ENCODE results near the gene ASCL3. TPM values are rescaled to one million over a fixed set of nuclear protein-coding genes. Genes with fewer than 3 reads are reported as not detected.
"Not testable (repeated sequence)": the region's sequence is repeated elsewhere in the genome, so short reads cannot be mapped to it uniquely, and the experiment has no call there.

The ASCL3 gene
- total RNA-seq, 1 donor from 2014 or later, result not detected

GRCh38 chr11:8947230-8947943 is 4.6 kb upstream of the ASCL3 start:
- no peak for DNase-seq

- no peak for DNase-seq
Observed at GRCh38 chr11:8941341-8942103, 1.3 kb downstream of the ASCL3 start.

- no peak for DNase-seq
Observed at GRCh38 chr11:8937659-8938058, 5.2 kb downstream of the ASCL3 start.

- no peak for DNase-seq
Observed at GRCh38 chr11:8937159-8937558, 5.7 kb downstream of the ASCL3 start.

GRCh38 chr11:8935789-8936188 is 7.0 kb downstream of the ASCL3 start:
- not testable (repeated sequence) for DNase-seq

- DNase-seq, result no peak
Observed at GRCh38 chr11:8934742-8935488, 7.9 kb downstream of the ASCL3 start.

- DNase-seq, result no peak
Observed at GRCh38 chr11:8933931-8934330, 8.9 kb downstream of the ASCL3 start.

GRCh38 chr11:8932564-8933180 is 10.1 kb downstream of the ASCL3 start, which contains the start of gene C11orf16:
TSS of gene C11orf16 (minus strand) at chr11:8932947. CDS start at chr11:8932308, 639 bp downstream.
- DNase-seq, result no peak

GRCh38 chr11:8930456-8931175 is 12.2 kb downstream of the ASCL3 start:
- no peak for DNase-seq

- DNase-seq, result no peak
Observed at GRCh38 chr11:8928981-8929615, 13.7 kb downstream of the ASCL3 start.

GRCh38 chr11:8928205-8928604 is 14.6 kb downstream of the ASCL3 start:
- DNase-seq, result no peak

GRCh38 chr11:8927233-8927632 is 15.6 kb downstream of the ASCL3 start:
- DNase-seq, result no peak

GRCh38 chr11:8926236-8926635 is 16.6 kb downstream of the ASCL3 start:
- no peak for DNase-seq

GRCh38 chr11:8925711-8926110 is 17.1 kb downstream of the ASCL3 start:
- DNase-seq, result no peak

- no peak for DNase-seq
Observed at GRCh38 chr11:8922691-8923090, 20.1 kb downstream of the ASCL3 start.

- DNase-seq, result no peak
Observed at GRCh38 chr11:8917157-8917825, 25.5 kb downstream of the ASCL3 start.

GRCh38 chr11:8914661-8915018 is 28.2 kb downstream of the ASCL3 start:
- no peak for DNase-seq

GRCh38 chr11:8913961-8914660 is 28.7 kb downstream of the ASCL3 start:
- peak; percentile 30 for DNase-seq

GRCh38 chr11:8911029-8911823 is 31.6 kb downstream of the ASCL3 start, which contains the start of gene AKIP1:
TSS of gene AKIP1 (plus strand) at chr11:8911189. CDS start at chr11:8911450, 261 bp downstream.
- peak; percentile 95 for DNase-seq

All from occipital lobe (tissue), 2 donors.